NAMALWA (cell line): ENCODE data around the gene AKAP6.

Experiments
- DNase-seq: peaks from one replicate; pipeline ENCODE4 v3.0.0-alpha.2; 2015; ENCODE audit warnings: low spot score

AKAP6 gene

GRCh38 chr14:32709027-32709426 is 379.9 kb downstream of the AKAP6 start:
- no peak for DNase-seq

DNA sequence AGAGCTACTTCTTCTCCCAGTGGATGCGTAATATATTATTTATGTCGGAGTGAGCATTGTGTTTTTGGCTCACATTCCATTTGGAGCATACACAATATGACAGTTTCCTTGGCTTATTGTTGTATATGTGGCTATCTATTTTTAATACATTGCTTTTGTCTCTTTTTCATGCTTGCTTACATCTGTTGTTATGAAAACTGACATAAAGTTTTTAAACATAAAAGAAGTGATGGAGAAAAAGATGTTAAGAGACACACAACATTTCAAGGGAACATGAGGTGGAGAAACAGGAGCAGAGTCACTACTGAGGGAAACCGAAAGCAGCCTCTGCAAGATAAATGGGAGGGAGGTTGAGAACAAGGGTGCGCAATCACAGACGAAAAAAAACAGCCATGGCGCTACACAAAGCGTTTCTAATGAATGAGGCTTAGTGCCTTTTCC is 381.2 kb downstream of the AKAP6 start:
- no peak for DNase-seq

DNA sequence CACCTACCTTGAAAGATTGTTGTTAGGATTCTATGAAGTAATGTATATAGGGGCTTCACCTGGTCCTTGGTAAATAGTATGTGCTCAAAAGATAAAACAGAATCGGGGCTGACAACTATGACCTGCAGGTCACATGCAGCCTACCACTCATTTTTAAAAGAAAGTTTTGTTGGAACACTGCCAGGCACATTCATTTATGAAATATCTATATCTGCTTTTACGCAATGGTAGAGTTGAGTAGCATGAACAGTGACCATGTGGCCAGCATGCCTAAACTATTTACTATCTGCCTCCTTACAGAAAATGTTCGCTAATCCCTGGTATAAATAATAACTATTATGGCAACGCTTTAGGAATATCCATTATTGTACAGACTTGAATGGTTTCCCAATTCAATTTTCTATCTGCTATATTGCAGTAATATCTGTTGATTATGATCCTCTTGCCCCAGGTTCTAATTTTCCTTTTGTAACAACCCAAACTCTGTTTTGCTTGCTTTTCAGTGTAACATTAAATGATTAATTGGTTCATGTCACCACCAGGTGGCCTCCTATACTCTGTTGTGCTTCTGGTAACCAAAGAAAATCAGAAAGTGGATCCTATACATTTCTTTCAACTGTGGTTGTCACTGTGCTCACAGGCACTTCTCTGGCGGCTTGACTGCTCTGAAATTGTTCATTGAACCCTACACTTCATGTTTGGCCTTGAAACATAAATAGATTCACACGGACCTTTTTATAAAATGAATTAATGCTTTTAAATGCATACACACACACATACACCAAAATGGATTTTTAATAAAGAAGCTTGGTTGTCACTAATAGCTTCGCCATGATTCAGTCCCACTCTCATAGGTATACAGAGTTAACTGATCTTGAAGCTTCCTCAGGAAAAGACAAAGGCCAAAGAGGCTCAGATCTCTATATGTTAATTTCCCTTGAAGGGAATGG is 381.9 kb downstream of the AKAP6 start:
- peak; percentile 43 for DNase-seq

DNA sequence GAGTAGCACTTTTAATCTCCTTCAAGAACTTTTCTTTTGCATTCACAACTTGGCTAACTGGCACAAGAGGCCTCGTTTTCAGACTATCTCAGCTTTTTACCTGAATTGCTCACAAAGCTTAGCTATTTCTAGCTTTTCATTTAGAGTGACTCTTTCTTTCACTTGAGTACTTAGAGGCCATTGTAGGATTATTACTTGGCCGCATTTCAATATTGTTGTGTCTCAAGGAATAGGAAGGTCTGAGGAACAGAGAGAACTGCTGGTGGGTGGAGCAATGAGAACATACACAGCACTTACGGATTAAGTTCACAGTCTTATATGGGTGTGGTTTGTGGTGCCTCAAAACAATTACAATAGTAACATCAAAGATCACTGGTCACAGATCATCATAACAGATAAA is 384.8 kb downstream of the AKAP6 start:
- DNase-seq: no peak

DNA sequence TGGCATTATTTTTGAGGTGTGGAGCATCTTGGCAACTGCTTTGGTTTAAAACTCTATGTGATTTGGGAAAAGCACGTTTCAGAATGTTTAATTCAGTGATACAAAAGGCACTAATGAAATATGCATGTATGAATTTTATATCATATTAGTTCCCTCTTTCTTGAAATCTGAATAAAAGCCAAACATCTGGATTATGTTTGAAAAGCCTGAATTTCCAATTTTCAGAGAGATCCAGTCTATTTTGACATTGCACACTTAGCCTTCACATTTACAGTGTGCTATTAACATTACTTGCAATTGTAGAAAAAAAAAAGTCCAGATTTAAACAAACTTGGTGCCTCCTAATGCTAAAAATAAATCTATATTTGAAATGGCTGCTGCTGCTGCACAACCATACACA is 390.5 kb downstream of the AKAP6 start:
- DNase-seq: no peak

DNA sequence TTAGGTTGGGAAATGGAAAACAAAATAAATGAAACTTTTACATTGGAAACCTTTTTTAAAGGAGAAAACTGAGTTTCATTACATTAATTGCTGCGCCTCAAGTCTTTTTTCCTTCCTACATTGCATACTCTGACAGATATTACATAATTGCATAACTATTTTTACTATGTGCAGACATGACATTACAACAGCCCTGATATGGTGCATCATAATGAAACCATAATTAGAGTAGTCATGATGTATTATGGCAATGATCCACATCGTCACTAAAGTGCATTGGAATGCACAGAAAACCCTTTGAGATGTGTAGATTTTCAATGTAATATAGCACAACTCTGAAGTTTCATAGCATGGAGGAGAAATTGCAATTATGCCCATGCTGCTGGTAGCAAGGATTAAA is 391.8 kb downstream of the AKAP6 start:
- DNase-seq: no peak

- DNase-seq: no peak
Observed at GRCh38 chr14:32722631-32723183, 393.6 kb downstream of the AKAP6 start.

GRCh38 chr14:32724867-32725471 is 395.9 kb downstream of the AKAP6 start:
- no peak for DNase-seq

- DNase-seq: no peak
Observed at GRCh38 chr14:32726516-32726915, 397.4 kb downstream of the AKAP6 start.

DNA sequence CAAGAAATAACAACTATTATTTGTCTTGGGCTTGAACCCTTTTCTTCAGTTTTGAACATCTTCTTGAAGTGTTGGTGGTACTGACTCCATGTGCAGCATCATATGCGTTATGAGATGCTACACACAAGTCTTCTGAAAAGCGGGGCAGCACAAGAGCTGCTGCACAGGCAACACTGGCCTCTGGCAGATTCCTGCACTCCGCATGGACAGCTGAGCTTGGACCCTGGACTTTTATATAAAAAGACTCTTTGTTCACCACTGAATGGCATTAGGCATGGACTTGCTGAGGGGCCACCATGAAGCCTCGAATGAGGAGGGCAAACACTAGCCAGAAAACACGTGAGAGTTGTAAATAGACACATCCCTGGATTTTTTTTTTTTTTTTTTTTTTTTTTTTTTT is 398.7 kb downstream of the AKAP6 start:
- DNase-seq: no peak

GRCh38 chr14:32728526-32728925 is 399.4 kb downstream of the AKAP6 start:
- DNase-seq: no peak

DNA sequence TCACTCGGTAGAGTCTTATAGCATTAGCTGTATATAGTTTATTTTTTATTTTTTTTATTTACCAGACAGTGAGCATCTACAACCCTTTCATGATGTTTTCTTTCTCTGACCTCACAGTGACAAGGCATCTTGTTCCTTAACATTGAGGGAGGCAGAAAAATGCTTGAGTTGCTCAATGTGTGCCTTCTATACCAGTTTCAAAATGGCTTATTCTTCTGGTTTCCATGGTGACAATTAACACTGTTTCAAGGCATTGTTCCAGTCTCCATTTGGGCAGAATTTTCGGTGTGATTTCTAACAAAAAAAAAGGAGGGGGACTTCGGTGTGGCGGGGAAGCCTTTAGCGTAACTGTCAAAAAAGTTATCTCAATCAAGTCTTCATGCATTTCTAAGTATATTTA is 399.9 kb downstream of the AKAP6 start:
- DNase-seq: no peak

DNA sequence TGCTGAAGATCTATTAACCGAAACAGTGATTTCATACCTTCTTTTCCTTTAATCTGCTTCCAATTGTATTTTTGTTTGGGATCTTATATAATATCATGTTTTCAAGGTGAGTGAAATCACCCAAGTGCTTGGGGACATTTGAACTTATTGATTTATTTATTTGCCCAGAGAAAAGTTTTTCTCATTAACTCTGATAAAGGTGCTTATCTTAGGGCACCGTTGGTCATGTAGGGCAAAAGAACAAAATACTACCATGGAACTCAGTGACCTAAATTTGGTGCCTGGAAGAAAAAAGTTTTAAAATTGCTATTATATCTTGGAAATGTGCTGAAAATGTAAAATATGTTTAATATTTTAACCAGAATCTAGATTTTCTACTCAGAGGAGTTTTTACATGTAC is 402.2 kb downstream of the AKAP6 start:
- DNase-seq: no peak

- DNase-seq: no peak
Observed at GRCh38 chr14:32733015-32733414, 403.9 kb downstream of the AKAP6 start.

GRCh38 chr14:32734261-32734660 is 405.2 kb downstream of the AKAP6 start:
- DNase-seq: no peak

GRCh38 chr14:32737621-32738020 is 408.5 kb downstream of the AKAP6 start:
- DNase-seq: no peak

- DNase-seq: no peak
Observed at GRCh38 chr14:32738206-32738871, 409.2 kb downstream of the AKAP6 start.

- no peak for DNase-seq
Observed at GRCh38 chr14:32744811-32745445, 415.8 kb downstream of the AKAP6 start.

DNA sequence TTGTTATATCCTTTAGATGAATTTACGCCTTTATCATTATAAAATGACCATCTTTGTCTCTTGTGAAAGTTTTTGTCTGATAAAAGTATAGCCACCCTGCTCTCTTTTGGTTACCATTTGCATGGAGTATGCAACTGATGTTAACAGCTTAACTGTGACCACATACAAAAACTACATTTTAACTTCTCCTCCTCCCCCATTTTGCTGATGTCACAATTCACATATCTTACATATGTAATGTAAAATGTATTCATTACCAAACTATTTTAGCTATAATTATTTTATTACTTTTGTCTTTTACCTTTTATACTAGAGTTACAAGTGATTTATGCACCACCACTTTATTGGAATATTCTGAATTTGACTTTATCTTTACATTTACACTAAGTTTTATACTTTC is 425.1 kb downstream of the AKAP6 start:
- no peak for DNase-seq

GRCh38 chr14:32756173-32756572 is 427.1 kb downstream of the AKAP6 start:
- DNase-seq: no peak

- DNase-seq: no peak
Observed at GRCh38 chr14:32756775-32757174, 427.7 kb downstream of the AKAP6 start.

GRCh38 chr14:32757568-32757967 is 428.5 kb downstream of the AKAP6 start:
- no peak for DNase-seq
